ENCODE results near the gene NFXL1.

GRCh38 chr4:47814618-47815295 lies 99.6 kb downstream of the NFXL1 start:
- TF ChIP-seq POLR2A (IDR thresholded peaks at IDR 0.05) (no peak), CTCF (IDR thresholded peaks at IDR 0.05 in 4 of 5, conservative IDR thresholded peaks at IDR 0.05 in 1 of 5) (no peak)
